ENCODE results near the gene PARP8. TPM values are rescaled to one million over a fixed set of nuclear protein-coding genes. Genes with fewer than 3 reads are reported as not detected.

Gene PARP8
- total RNA-seq, 1 donor: 30.8 TPM

GRCh38 chr5:50839472-50839871 lies 173.0 kb downstream of the PARP8 start:
- TF ChIP-seq, protein P1, sequence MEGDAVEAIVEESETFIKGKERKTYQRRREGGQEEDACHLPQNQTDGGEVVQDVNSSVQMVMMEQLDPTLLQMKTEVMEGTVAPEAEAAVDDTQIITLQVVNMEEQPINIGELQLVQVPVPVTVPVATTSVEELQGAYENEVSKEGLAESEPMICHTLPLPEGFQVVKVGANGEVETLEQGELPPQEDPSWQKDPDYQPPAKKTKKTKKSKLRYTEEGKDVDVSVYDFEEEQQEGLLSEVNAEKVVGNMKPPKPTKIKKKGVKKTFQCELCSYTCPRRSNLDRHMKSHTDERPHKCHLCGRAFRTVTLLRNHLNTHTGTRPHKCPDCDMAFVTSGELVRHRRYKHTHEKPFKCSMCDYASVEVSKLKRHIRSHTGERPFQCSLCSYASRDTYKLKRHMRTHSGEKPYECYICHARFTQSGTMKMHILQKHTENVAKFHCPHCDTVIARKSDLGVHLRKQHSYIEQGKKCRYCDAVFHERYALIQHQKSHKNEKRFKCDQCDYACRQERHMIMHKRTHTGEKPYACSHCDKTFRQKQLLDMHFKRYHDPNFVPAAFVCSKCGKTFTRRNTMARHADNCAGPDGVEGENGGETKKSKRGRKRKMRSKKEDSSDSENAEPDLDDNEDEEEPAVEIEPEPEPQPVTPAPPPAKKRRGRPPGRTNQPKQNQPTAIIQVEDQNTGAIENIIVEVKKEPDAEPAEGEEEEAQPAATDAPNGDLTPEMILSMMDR (IDR thresholded peaks at IDR 0.05; ENCODE audit: extremely low read depth, low read depth, low read length): no peak
- Histone ChIP-seq H3K9me3 (ENCODE audit: low read depth, low read length) (no peaks in the 10 kb centered on the region), H3K27me3 (ENCODE audit: insufficient read depth, low read length) (no peaks in the 10 kb centered on the region), H2AFZ (ENCODE audit: low read length) (no peak overlapping the region), H3K36me3 (ENCODE audit: insufficient read depth, low read length) (no peaks in the 10 kb centered on the region), H3K4me3 (ENCODE audit: insufficient read depth, low read length) (no peak overlapping the region), H3K4me2 (ENCODE audit: insufficient read depth, low read length) (no peak overlapping the region), H4K20me1 (ENCODE audit: insufficient read depth, low read length) (no peaks in the 10 kb centered on the region), H3K4me1 (ENCODE audit: insufficient read depth, low read length) (no peaks in the 10 kb centered on the region), H3K27ac (ENCODE audit: low read depth, low read length) (no peak overlapping the region), H3K79me2 (ENCODE audit: insufficient read depth, low read length) (no peaks in the 10 kb centered on the region)
- DNase-seq (ENCODE audit: insufficient read length, low spot score, missing footprints): no peak

GRCh38 chr5:50843091-50843490 lies 176.7 kb downstream of the PARP8 start:
- no peak for DNase-seq (ENCODE audit: insufficient read length, low spot score, missing footprints)
- Histone ChIP-seq H3K4me3 (ENCODE audit: insufficient read depth, low read length) (no peak overlapping the region), H3K36me3 (ENCODE audit: insufficient read depth, low read length) (no peaks in the 10 kb centered on the region), H3K4me2 (ENCODE audit: insufficient read depth, low read length) (no peak overlapping the region), H3K27me3 (ENCODE audit: insufficient read depth, low read length) (no peaks in the 10 kb centered on the region), H3K4me1 (ENCODE audit: insufficient read depth, low read length) (no peaks in the 10 kb centered on the region), H4K20me1 (ENCODE audit: insufficient read depth, low read length) (no peaks in the 10 kb centered on the region), H3K27ac (ENCODE audit: low read depth, low read length) (no peak overlapping the region), H3K79me2 (ENCODE audit: insufficient read depth, low read length) (no peaks in the 10 kb centered on the region), H2AFZ (ENCODE audit: low read length) (no peak overlapping the region), H3K9me3 (ENCODE audit: low read depth, low read length) (no peaks in the 10 kb centered on the region)
- TF ChIP-seq, protein P1 (IDR thresholded peaks at IDR 0.05; ENCODE audit: extremely low read depth, low read depth, low read length): no peak

DNA sequence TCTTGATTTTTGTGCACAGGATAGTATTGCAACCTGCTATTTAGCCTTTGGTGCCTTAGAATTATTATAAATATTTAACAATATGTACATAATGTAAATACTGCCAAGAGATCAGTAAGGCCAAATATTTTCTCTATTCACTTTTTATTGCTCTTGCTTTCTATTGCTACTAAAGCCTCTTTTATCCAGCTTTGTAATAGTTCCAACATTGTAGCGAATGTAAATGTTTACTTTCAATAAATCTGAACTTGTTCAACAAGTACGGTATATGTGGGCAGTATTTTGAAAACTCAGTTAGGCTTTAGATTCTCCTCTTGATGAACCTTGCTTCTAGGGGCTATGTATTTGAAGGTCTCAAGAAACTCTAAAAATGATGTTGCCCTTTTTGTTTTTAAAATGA lies 179.8 kb downstream of the PARP8 start:
- DNase-seq (ENCODE audit: insufficient read length, low spot score, missing footprints): no peak
- Histone ChIP-seq H2AFZ (ENCODE audit: low read length) (no peak overlapping the region), H3K79me2 (ENCODE audit: insufficient read depth, low read length) (no peaks in the 10 kb centered on the region), H3K4me3 (ENCODE audit: insufficient read depth, low read length) (no peak overlapping the region), H4K20me1 (ENCODE audit: insufficient read depth, low read length) (no peaks in the 10 kb centered on the region), H3K27ac (ENCODE audit: low read depth, low read length) (no peak overlapping the region), H3K27me3 (ENCODE audit: insufficient read depth, low read length) (no peaks in the 10 kb centered on the region), H3K4me2 (ENCODE audit: insufficient read depth, low read length) (no peak overlapping the region), H3K4me1 (ENCODE audit: insufficient read depth, low read length) (no peaks in the 10 kb centered on the region), H3K36me3 (ENCODE audit: insufficient read depth, low read length) (no peaks in the 10 kb centered on the region), H3K9me3 (ENCODE audit: low read depth, low read length) (no peaks in the 10 kb centered on the region)
- TF ChIP-seq, protein P1 (IDR thresholded peaks at IDR 0.05; ENCODE audit: extremely low read depth, low read depth, low read length): no peak

DNA sequence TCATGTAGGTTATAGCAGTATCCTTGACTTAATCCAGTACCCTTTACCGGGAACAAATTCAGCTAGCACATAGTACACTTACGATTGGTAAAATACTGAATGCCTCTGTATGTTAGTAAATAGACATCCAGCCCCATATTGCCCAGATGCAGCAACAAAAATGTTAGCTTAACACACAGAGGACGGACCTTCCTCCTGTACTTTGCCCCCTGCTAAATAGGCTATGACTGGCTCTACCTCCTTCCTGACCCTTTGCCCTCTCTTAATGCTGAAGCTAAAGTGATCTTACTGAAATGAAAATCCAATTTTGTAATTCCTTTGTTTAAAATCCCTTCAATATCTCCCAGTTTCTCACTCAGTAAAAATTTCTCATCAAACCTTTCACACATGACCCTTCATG lies 183.1 kb downstream of the PARP8 start:
- no peak overlapping the region for H3K4me3 ChIP-seq (ENCODE audit: insufficient read depth, low read length)
- TF ChIP-seq, protein P1 (IDR thresholded peaks at IDR 0.05; ENCODE audit: extremely low read depth, low read depth, low read length): no peak
- DNase-seq (ENCODE audit: insufficient read length, low spot score, missing footprints): no peak
- no peaks in the 10 kb centered on the region for H4K20me1 ChIP-seq (ENCODE audit: insufficient read depth, low read length)
- H3K9me3 ChIP-seq (ENCODE audit: low read depth, low read length): no peaks in the 10 kb centered on the region
- no peaks in the 10 kb centered on the region for H3K27me3 ChIP-seq (ENCODE audit: insufficient read depth, low read length)
- no peak overlapping the region for H2AFZ ChIP-seq (ENCODE audit: low read length)
- no peak overlapping the region for H3K4me2 ChIP-seq (ENCODE audit: insufficient read depth, low read length)
- H3K4me1 ChIP-seq (ENCODE audit: insufficient read depth, low read length): no peaks in the 10 kb centered on the region
- H3K27ac ChIP-seq (ENCODE audit: low read depth, low read length): no peak overlapping the region
- no peaks in the 10 kb centered on the region for H3K79me2 ChIP-seq (ENCODE audit: insufficient read depth, low read length)
- H3K36me3 ChIP-seq (ENCODE audit: insufficient read depth, low read length): no peaks in the 10 kb centered on the region

All from osteoblast (primary cell).